ENCODE results near the gene HPS5.
"Not testable (repeated sequence)": the region's sequence is repeated elsewhere in the genome, so short reads cannot be mapped to it uniquely, and the experiment has no call there.

The HPS5 gene

DNA sequence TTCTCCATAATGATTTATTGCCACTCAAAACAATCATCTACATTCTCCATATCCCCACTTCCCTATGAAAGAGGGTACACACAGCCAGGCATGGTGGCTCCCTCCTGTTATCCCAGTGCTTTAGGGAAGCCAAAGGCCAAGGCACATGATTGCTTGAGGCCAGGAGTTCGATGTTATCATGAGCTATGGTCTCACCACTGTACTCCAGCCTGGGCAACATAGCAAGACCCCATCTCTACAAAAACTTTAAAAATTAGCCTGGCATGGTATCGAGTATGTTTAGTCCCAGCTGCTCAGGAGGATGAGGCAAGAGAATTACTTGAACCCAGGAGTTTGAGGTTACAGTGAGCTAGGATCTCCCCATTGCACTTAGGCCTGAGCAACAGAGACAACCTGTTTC is 6.0 kb downstream of the HPS5 start:
- DNase-seq: no peak

DNA sequence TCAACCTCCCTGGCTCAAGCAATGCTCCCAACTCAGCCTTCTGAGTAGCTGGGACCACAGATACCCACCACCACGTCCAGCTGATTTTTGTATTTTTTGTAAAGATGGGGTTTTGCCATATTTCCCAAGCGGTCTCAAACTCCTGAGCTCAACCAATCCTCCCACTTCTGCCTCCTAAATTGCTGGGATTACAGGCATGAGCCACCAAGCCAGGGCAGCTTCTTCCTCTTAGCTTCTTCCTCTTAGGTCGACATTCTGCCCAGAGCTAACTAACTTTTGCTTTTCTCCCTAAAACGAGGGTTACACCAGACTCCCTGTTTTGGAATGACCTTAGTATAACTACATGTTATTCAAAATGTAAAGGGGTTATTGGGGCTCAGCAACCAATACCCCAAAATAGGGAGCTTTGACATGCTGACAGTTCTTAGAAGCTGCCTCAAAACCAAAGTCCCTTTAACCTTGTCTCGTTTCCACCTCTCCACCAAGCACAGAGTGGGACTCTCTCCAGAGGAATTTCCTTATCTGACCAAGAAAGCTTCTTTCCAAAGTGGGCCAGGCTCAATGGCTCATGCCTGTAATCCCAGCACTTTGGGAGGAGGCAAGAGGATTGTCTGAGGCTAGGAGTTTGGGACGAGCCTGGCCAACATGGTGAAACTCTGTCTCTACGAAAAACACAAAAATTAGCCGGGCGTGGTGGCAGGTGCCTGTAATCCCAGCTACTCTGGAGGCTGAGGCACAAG is 7.0 kb downstream of the HPS5 start:
- no peak for DNase-seq

DNA sequence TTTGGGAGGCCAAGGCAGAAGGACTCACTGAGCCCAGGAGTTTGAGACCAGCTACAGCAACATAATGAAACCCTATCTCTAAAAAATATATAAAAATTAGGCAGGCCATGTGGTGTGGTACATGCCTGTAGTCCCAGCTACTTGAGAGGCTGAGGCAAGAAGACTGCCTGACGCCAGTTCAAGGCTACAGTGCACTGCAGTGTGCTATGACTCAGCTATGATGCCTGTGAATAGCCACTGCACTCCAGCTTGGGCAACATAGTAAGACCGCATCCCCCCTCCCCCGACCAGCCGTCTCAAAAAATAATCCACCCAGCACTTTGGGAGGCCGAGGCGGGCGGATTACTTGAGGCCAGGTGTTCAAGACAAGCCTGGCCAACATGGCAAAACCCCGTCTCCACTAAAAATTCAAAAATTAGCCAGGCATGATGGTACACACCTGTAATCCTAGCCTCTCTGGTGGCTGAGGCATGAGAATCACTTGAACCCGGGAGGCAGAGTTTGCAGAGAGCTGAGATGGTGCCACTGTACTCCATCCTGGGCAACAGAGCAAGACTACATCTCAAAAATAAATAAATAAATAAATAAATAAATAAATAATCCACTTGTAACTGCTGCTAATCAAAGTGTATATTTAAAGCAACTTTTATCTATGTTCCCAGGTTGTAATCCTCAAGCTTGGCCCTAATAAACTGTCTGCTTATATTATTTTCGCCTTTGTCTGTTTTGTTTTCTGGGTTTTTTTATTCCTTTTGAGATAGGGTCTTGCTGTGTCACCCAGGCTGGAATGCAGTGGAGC is 7.8 kb downstream of the HPS5 start:
- peak; percentile 68 for DNase-seq

DNA sequence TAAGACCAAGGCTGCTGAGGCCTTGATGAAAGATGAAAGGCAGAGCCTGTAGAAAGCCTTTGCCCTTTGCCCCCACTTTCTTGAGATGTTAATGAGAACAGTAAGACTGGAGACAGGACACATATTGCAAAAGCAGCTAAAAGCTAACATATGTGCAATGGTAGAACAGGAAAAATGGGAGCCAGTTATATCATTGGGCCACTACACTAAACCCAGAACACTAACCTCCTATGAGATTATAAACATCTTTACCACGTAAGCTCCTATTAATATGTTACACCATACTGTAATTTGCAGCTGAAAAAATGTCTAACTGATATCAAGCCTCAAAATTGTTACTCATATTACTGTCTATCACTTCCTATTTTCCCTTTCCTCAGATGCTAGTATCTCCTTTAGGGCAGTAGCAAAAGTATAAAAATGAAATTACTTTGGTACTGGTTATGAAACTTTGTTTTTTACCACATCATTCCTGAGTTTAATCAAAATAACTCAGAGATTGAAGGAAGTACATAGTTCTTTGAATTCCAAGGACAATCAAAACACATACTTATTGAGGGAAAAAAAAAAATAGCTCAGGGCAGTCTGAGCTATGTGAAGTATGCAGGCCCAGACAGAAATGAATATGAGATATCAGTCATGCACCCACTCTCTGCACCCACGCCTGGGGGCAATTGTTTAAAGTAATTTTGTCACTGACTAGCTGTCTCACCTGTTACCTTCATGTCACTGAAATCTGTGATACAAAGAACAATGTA is 9.1 kb downstream of the HPS5 start:
- peak; percentile 87 for DNase-seq

DNA sequence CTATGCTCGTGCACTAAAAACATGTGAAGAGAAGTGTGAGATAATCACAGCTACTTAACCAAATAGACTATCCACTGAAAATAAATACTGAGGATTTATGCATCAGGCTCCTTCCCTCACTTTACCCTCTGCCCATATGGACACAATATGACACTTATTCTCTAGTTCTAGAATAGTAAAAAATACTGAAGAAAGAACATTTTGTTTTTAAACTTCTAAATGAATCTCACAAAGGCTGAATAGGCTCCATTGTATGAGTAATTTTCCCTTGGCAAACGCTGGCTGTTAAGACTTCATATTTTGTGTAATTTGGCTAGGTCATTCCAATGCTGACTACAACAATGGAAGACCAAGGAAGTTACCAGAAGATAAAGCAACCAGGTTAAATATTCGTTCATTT is 9.9 kb downstream of the HPS5 start:
- peak; percentile 23 for DNase-seq

DNA sequence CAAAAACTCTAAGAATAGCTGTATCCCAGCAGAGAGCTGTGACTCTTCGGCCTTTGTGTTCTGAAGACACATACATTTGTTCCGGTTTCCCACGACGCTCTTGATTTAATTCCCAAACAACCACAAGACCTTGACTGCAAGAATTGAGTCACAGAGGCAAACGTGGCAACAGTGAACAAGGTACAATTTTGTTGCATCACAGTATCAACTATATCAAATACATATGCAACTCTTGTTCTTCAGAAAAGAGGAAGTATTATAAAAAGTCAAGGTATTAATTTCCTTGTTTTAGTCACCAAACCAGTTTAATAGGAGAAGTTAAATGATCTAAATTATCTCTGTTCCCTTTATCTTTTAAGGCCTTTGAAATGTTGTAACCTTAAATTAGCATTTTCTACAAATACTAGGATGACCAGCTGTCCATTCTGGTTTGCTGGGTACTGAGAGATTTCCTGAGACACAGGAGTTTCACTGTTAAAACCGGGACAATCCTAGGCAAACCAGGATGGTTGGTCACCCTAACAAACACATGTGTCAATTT is 11.1 kb downstream of the HPS5 start:
- DNase-seq: no peak

DNA sequence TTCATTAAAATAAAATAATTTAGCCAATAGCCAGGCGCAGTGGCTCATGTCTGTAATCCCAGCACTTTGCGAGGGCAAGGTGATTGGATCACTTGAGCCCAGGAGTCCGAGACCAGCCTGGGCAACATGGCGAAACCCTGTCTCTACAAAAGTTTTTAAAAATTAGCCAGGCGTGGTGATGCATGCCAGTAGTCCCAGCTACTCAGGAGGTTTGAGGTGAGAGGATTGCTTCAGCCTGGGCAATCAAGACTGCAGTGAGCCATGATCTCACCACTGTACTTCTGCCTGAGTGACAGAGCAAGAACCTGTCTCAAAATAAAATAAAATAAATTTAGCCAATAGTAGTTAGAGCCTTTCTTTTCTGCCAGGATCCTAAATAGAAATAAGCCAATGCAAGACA is 12.2 kb downstream of the HPS5 start:
- DNase-seq: no peak

DNA sequence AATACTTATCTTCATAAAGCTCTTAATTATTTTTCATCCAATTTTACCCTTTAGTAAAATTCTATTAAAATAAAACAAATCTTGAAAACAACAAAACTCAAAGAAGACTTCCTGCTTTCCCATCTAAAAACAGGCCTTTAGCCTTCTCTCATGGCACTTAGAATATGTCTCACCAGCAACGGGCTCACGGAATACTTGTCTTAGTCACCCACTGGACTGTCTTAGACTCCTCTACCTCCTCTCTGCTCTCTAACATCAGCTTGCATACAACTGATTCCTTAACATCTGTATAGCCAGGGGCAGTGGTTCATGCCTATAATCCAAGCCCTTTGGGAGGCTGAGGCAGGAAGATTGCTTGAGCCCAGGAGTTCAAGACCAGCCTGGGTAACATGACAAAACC is 13.7 kb downstream of the HPS5 start:
- DNase-seq: no peak

DNA sequence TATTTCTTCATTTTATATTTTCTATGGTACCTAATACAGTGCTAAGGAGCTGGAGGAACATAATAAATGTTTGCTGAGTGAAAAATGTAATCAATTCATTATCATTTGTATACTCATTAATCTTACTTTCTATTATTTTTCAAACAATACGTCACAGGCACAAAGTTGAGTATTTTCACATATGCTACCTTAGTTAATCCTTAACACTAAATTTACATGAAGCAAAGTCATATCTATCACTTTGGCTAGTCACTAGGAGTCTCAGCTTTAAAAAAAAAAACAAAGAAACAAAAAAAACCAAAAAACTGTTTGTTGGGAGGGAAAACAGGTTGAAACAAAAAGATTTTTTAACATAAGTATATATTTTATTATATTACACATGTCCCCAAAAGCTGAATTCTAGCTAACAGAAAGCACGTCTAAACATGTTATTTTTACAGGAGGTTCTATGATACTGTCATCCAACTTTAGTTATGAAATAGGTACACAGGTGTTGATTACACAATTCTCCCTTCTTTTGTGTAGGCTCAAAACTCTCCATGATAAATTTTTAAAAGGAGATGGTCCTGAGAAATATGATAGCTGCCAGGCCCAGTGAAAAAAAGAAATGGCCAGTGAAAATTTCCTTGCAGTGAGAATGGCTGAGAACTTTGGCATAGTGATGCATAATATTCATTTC is 14.3 kb downstream of the HPS5 start:
- no peak for DNase-seq

DNA sequence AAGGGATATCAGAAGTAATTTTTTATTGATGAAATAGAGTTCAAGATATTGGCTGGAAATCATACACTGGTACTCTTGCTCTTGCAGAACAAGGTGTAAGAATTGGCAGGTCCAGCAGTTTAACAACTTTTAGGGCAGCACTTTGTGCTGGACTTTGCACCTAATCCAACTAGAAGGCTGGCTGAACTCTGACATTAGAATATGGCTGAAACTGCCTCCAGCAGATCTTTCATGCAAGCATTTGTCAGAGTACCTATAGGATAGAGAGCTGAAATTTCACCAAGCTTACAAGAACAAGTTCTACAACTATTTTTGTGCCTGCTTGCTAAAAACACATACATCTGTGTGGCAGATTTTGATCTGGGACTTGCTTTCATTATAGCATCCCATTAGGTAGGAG is 17.2 kb downstream of the HPS5 start:
- no peak for DNase-seq

DNA sequence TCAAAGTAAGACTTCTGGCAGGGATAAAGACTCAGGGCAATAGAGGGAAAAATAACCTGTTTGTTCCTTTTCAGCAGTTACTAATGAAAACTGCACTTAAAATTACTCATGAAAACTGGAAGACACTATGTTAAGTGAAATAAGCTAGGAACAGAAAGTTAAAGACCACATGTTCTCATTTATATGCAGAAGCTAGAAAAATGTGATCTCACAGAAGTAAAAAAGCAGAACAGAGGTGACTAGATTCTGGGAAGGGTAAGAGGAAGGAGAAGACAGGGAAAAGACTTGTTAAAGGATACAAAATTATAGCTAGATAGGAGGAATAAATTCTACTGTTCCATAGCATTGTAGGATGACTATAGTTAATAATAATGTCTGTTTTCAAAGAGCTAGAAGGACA is 22.2 kb downstream of the HPS5 start:
- no peak for DNase-seq

DNA sequence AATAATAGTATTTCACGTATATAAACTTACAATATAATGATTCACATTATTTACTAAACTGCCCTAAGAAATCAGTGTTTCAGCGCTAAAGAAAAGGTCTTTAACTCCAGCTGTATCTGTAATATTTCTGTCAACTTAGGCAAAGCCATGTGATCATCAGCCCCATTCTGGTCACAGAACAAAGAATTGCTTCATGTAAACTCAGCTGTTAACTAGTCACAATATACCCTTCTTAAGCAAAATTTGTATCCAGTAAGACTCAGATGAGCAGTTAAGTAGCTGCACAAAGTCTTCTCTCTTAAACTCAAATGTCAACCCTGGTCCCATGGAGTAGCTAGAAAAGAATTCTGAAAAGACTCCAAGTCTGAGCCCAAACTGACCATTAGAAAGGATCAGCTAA is 26.6 kb downstream of the HPS5 start:
- DNase-seq: no peak

DNA sequence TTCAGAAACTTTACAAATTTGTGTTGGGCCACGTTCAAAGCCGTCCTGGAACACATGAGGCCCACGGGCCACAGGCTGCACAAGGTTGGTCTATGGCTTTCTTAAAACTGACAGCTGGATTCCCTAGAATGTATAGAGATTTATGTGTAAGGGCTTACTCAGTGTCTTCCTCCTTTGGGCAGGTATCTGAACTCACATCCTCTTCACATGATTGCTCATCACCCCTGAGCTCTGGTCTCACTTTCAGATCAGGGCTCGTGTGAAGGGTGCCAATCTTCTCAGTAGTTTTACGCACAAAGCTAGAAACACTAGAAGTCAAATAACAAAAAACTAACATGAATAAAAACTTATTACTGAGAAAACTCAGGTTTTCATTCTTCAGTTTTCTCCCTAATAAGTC is 27.1 kb downstream of the HPS5 start:
- no peak for DNase-seq

DNA sequence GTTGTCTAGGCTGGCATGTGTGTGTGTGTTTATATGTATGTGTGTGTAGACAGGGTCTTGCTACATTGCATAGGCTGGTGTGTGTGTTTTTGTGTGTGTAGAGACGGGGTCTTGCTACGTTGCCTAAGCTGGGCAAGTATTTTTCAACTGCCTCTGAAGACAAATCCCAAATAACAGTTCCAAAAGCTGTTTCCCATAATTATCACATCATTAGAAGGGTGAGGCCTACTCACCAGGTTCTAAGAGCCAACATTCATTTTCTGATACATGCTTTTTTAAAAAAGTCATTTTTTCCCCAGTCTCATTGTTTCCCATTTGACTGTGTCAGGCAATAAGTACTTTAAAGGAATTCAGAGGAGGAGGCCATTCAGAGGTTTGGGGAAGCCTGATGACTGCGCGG is 33.0 kb downstream of the HPS5 start:
- DNase-seq: no peak

DNA sequence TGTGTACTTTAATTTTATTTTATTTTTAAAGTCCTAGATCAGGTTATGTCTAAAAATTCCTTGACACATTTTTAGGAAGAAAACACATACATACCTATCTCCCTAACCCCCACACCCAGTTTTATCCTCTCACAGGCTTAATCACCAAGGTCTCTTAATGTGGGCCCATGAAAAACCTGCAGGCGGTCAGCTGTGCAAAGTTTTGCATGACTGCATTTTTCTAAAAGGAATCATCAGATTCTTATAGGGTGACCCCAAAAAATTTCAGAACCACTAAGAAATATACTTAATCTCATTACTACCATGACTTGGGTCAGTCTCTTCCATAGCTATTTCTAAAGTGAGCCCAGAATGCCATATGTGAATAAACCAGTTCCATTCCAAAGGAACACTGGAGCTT is 36.1 kb downstream of the HPS5 start:
- peak; percentile 59 for DNase-seq

DNA sequence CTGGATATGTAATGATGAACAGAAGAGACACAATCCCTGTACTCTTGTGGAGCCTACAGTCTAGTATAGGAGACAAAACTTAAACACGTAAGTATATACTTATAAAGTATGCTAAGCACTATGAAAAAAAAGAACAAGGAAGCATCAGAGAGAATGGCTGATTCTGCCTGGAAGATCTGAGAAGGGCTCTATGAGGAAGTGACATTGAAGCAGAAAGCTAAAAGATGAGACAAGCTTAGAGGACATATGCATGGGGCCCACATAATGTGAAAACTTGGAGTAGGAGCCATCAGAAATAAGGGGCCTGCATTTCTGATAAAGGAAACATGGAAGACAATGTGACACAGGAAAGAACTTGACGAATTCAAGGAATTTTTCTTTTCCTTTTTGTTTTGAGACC is 39.3 kb downstream of the HPS5 start:
- DNase-seq: no peak

DNA sequence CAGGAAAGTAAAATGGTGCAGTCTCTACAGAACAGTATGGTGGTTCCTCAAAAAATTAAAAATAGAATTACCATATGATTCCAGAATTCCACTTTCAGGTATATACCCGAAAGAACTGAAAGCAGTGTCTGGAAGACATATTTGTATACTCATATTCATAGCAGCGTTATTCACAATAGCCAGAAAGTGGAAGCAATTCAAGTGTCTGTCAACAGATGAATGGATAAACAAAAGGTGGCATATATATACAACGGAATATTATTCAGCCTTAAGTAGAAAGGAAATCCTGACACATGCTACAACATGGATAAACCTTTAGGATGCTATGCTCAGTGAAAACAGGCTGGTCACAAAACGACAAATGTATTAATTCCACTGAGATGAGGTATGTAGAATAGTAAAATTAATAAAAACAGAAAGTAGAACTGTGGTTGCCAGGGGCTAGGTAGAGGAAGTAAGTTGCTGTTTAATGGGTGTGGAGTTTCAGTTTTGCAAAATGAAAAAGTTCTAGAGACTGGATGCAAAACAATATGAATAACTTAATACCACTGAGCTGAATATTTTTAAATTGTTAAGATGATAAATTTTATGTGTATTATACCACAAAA is 41.4 kb downstream of the HPS5 start:
- no peak for DNase-seq

DNA sequence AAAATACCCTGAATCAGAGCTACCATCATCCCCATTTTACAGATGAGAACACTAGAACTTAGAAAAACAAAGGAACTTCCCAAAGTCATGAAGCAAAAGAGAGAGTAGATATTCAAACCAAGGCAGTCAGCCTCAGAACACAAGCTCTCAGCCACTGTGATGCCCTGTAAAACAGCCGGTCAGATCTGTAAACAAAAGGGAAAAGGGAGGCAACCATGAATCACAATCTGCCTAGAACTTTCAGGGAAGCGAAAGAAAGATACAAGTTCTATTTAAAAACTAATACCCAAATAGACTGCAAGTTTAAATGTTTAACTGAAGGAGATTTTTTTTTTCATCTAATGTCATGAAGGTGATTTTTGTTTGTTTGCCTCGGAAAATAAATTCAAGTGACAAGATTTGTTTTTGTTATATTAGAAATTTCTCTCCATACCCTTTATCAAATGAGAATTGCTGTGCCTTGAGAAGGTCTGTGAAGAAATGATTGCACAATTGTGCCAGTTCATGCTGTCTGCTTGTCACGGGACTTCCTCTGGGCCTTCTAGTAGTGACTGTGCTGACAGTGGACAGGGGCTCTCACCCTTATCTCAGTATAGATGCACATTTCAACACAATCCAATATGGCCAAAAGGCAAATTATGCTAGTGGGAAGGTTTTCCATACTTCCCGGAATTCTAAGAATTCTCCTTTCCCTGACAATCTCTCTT is 44.2 kb downstream of the HPS5 start:
- no peak for DNase-seq

DNA sequence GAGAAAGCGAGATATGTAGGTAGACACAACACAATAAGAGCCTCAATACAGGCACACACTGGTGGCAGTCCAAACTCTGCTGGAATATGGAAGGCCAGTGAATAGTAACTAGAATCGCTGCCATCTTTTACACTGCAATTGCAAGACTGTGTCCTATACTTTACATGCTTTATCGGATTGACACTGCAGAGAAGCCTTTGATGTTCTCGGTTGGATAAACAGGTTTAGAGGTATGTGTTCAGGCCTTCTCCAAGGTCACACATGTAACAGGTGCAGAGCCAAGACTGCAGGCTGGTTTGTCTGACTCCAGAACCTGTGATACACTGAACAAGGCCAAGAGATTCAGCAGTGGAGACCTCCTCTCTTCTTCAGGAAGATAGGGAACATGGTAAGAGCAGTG is 50.7 kb downstream of the HPS5 start:
- no peak for DNase-seq

DNA sequence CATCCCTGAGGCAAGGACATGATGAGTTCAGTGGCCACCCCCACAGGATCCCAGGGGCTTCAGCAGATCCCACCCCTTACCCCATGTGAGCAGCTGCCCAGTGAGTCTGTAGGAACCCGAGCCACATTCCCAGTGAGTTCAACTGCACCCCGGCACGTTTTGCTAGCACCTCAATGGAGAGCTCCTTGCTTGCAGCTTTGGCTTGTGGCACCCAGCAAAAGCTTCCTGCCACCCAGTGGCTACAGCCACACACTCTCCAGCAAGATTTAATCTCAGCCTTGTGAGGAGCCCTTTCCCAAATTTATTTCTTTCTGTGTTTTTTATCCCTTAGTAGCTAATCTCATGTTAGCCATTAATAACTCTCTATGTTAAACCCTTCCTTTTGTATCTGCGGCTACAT is 51.8 kb downstream of the HPS5 start:
- no peak for DNase-seq

DNA sequence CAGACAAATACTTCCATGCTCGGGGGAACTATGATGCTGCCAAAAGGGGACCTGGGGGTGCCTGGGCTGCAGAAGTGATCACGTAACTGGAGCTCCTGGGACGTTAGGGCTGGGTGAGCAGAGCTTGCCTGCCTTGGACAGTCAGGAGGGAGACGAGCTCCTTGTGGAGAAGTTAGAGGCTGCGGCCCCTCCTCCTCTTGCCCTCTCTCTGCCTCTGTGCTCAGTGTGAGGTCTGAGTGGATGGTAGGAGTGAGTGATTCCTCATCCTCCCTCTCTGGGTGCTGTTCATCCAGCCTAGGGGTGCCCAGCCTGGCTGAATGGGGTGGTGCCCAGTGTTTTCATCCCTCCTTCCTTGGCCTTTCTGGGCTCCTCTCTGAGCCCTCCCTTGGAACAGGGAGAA is 52.7 kb downstream of the HPS5 start:
- DNase-seq: not testable (repeated sequence)
